HEK293 (cell line): ENCODE measurements around the gene DCTN1.

ENCODE experiments used
- CTCF ChIP-seq: fragments of 450-650 bp; formaldehyde crosslinking; IDR thresholded peaks from 2 replicates; pipeline ENCODE4 v1.5.1; 2016; ENCODE audit warnings: missing biosample characterization, missing genetic modification characterization
- GLIS2 ChIP-seq: fragments of 450-650 bp; formaldehyde crosslinking; IDR thresholded peaks from 2 replicates; pipeline ENCODE4 v1.5.1; 2016; ENCODE audit warnings: missing biosample characterization, missing genetic modification characterization
- ZNF624 ChIP-seq: fragments of 450-650 bp; formaldehyde crosslinking; IDR thresholded peaks from 2 replicates; pipeline ENCODE4 v1.5.1; 2017; ENCODE audit warnings: missing biosample characterization, missing genetic modification characterization
- ZNF639 ChIP-seq: fragments of 450-650 bp; formaldehyde crosslinking; IDR thresholded peaks from 2 replicates; pipeline ENCODE4 v1.5.1; 2016; ENCODE audit warnings: missing biosample characterization, missing genetic modification characterization

- TF ChIP-seq GLIS2 (tag by site-specific recombination) (no peak), CTCF (tag by site-specific recombination) (no peak), ZNF639 (tag by site-specific recombination) (no peak), ZNF624 (tag by site-specific recombination) (no peak)
Measured at GRCh38 chr2:74420006-74420405, 39.9 kb upstream of the DCTN1 start.
